HG03520 (cell line): ENCODE data around the gene ILRUN.
"Not testable (repeated sequence)": the region's sequence is repeated elsewhere in the genome, so short reads cannot be mapped to it uniquely, and the experiment has no call there.

Experiments
- ATAC-seq: cut with Tn5 transposase; IDR thresholded peaks from one replicate; pipeline ENCODE4 v1.9.1; 2021; ENCODE audit warnings: mild to moderate bottlenecking, moderate library complexity; ENCODE audit not compliant: unreplicated experiment

The ILRUN gene

DNA sequence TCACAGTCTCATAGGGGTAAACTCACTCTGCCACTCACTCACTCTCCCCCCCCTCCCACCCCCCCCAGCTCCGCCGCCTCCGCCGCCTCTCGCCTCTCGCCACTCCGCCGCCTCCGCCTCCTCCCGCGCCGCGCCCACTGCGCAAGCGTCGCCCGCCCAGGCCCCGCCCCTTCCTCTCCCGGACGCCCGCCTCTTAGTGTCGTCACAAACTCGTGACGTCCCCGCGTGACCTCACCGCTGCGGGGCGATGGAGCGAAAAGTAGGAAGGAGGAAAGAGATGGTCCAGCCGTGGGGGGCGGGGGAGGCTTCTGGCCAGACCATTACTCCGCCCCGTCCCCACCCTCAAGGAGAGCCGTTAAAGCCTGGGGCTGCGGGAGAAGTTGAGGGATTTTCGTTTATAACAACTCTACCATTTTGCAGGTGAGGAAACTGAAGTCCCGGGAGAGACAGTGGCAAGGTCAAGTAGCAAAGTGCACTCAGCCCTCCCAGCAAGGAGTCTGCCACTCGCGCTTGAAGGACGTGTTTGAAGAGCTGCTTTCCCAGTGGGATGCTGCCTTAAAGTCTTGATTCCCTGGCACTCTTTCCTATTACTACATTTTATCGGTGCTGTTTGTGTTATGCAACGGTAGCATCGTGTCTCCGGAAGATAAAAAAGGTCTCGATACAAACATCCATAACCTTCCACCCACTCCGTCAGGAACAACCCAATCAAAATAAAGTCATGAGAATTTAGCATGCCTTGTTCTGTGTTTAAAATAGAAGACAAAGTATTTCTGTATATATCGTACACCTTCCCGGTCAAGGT, at the start of gene ILRUN:
TSS of gene ILRUN (minus strand) at position 29 of the 805 bp plus-strand sequence. CDS start 164 bp downstream, outside the sequence.
- peak; percentile 67 for ATAC-seq

GRCh38 chr6:34745277-34746103, 48.9 kb upstream of the ILRUN start:
- no peak for ATAC-seq

DNA sequence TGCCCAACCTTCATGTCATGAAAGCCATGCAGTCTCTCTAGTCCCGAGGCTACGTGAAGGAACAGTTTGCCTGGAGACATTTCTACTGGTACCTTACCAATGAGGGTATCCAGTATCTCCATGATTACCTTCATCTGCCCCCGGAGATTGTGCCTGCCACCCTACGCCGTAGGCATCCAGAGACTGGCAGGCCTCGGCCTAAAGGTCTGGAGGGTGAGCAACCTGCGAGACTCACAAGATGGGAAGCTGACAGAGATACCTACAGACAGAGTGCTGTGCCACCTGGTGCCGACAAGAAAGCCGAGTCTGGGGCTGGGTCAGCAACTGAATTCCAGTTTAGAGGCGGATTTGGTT, 47.7 kb upstream of the ILRUN start:
- not testable (repeated sequence) for ATAC-seq

GRCh38 chr6:34743625-34744293, 47.2 kb upstream of the ILRUN start:
- no peak for ATAC-seq

DNA sequence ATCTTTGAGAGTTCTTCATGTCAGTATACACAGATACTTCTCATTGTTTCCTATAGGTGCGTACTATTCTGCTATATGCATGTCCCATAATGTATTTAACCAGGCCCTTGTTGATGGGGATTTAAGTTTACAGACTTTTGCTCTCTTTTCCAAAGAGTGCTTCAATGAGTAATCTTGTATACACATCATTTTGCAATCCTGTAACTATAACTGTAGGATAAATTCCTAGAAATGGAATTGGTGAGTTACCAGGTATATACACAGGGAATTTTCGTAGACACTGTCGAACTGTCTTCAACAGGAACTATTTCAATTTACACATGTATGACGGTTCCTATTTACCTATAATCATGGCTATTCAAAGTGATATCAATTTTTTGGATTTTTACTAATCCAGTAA, 45.5 kb upstream of the ILRUN start:
- ATAC-seq = no peak

- ATAC-seq = no peak
These were observed 40.3 kb upstream of the ILRUN start for GRCh38 chr6:34736823-34737222.

DNA sequence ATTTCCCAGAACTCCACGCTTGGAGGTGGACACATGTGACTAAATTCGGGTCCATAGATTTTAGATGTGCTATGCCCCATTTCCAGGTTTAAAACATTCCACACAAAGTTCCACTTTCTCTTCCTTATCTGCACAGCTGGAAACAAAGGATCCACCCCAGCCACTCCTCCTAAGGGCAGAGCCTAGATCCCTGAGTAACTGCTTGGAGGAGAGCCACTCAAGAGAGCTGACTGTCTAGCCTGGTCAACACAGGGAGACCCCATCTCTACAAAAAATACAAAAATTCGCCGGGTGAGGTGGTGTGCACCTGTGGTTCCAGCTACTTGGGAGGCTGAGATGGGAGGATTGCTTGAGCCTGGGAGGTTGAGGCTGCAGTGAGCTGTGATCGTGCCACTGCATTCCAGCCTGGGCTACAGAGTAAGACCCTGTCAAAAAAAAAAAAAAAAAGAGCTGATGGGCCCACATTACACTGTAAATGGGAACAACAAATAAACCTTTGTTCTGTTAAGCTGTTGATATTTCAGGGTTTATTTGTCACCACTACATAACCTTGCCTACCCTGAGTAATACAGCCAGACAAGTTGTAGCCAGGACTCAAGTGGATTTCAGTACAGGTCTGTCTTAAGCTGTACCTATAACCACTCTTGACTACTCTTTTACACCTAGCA, 35.0 kb upstream of the ILRUN start:
- no peak for ATAC-seq

DNA sequence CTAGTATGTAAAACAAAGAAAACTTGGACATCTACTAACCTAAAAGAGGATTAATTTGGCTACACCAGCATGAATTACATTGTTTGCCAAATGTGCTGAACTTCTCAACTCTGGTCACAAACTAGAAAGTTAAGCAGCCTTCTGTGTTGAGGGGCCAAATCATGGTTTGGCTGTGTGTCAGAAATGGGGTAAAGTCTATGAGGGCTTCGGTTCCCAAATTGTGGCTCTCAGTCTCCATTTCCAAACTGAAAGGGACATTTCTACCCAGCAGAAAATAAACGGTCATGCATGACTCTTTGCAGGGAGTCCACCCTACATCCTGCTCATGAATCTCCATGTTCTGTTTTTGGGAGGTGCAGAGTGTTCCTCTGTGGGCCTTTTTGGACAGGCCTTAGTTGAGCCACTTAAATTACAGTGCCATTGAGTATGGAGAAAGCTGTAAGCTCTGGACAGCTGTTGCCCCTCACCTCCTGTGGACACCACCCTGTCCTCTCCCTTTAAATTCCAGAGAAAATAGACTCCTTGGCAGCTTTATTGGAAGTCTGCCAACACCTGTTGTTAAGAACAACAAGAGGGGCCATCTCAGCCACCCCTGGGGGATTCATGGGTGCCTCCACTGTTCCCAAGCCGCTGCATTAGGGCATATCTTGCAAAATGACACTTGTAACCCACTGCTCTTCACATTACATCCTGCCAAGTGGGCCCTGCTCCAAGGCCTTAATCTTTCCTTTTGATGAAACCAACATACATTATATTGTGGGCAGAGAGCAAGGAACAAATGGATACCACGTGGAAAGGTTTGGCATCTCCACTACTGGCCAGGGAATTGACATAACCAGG, 33.3 kb upstream of the ILRUN start:
- no peak for ATAC-seq

- no peak for ATAC-seq
These were observed 29.5 kb upstream of the ILRUN start for GRCh38 chr6:34726055-34726454.

- no peak for ATAC-seq
These were observed 26.6 kb upstream of the ILRUN start for GRCh38 chr6:34723203-34723602.

GRCh38 chr6:34722451-34722850, 25.9 kb upstream of the ILRUN start:
- no peak for ATAC-seq

- not testable (repeated sequence) for ATAC-seq
These were observed 23.6 kb upstream of the ILRUN start for GRCh38 chr6:34720160-34720559.

GRCh38 chr6:34719646-34720045, 23.1 kb upstream of the ILRUN start:
- ATAC-seq = not testable (repeated sequence)

DNA sequence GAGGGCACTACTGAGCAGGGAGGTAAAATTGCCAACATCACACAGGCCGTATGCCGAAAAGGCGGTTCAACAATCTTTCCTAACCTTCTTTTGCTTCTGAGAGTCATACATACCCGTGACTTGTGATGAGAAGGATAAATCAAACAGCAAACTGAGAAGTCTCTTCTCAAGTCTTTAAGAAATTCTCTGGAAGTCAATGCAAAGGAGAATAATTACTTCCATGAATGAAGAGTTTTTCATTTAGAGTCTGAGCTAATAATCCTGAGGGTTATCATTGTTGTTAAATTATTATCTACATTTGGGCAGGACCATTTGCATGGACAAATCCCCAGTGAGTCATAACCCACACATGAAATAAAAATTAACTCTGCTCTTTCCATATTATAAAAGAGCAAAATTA, 22.4 kb upstream of the ILRUN start:
- ATAC-seq = no peak

- no peak for ATAC-seq
These were observed 20.9 kb upstream of the ILRUN start for GRCh38 chr6:34717466-34717865.

DNA sequence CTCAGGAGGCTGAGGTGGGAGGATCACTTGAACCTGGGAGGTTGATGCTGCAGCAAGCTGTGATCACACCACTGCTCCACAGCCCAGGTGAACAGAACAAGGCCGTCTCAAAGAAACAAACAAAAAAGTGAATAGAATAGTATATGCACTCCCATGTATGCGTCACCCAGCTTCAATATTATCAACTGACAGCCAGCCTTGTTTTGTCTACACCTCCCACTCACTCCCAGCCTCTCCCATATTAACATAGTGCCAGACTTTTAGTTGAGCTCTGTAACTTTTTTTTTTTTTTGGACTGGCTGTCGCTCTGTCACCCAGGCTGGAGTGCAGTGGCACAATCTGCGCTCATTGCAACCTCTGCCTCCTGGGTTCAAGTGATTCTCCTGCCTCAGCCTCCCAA, 18.1 kb upstream of the ILRUN start:
- ATAC-seq = no peak

DNA sequence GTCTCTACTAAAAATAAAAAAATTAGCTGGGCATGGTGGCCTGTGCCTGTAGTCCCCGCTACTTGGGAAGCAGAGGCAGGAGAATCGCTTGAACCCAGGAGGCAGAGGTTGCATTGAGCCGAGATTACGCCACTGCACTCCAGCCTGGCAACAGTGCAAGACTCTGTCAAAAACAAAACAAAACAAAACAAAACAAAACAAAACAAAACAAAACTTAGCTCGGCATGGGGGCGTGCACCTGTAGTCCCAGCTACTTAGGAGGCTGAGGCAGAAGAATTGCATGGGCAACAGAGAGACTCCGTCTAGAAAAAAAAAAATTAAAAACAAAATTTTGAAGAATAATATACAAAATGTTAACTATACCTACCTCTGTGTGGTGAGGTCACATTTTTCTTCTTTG, 16.3 kb upstream of the ILRUN start:
- not testable (repeated sequence) for ATAC-seq

DNA sequence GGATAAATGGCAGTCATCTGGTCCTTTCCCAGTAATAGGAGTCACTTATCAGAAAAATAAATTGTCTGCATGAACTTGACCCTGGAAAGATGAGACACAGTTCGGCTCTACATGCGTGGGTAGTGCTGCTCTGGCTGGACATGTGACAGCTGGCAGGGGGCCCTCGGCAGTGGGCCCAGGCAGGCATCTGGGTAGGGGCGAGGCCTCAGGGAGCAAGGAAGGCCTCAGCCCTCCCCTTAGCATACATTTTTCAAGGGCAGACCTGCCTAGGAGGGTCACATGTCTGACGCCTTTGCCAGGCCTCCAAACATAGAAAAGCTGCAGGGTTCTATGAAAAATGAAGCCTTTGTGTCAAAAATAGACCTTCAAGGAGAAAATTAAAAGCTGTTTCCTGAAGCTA, 12.8 kb upstream of the ILRUN start:
- ATAC-seq = no peak

GRCh38 chr6:34705241-34705640, 8.7 kb upstream of the ILRUN start:
- ATAC-seq = no peak

- no peak for ATAC-seq
These were observed 4.6 kb upstream of the ILRUN start for GRCh38 chr6:34701199-34701598.
